Erythroblast (primary cell): ENCODE data around the gene SUCNR1.

Experiments
- GATA1 ChIP-seq: IDR thresholded peaks from 2 replicates; pipeline ENCODE4 v1.6.1; 2011; ENCODE audit warnings: low read depth, mild to moderate bottlenecking, control low read depth, low read length, moderate library complexity
- POLR2A ChIP-seq: IDR thresholded peaks from 2 replicates; pipeline ENCODE4 v1.6.1; 2011; ENCODE audit warnings: mild to moderate bottlenecking, low read length

GRCh38 chr3:151933234-151933853 is 59.9 kb downstream of the SUCNR1 start:
- no peak for TF ChIP-seq POLR2A
- no peak for TF ChIP-seq GATA1
